GM21390 (cell line): ENCODE results near the gene TINAGL1.

ENCODE experiments used
- ATAC-seq: cut with Tn5 transposase; IDR thresholded peaks from one replicate; pipeline ENCODE4 v1.9.1; 2021; ENCODE audit not compliant: unreplicated experiment

Gene TINAGL1

DNA sequence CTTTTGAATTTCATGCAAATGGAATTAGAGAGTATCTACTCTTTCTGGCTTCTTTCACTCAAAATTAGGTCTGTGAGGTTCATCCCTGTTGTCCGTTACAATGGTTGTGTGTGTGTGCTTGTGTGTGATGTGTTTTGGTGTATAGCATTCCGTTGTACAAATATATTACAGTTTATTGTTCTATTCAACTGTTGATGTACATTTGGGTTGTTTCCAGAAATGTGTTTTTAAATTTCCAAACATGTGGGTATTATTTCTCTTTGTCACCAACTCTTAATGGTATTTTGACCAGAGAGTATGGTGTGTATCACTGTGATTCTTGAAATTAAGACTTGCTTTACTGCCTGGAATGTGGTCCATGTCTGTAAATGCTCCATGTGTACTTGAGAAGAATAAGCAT is 24.3 kb downstream of the TINAGL1 start:
- no peak for ATAC-seq

DNA sequence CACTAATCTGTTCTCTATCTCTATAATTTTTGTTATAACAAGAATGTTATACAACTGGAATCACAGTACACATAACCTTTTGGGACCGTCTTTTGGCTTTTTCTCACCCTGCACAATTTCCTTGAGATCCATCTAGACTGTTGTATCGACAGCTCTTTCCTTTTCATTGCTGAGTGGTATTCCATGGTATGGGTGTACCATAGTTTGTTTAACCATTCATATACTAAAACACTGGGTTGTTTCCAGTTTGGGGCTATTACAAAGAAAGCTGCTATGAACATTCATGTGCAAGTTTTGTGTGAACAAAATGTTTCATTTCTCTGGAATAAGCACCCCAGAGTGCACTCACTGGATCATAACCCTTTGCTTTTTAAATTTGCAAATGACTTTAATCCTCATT is 25.8 kb downstream of the TINAGL1 start:
- no peak for ATAC-seq

DNA sequence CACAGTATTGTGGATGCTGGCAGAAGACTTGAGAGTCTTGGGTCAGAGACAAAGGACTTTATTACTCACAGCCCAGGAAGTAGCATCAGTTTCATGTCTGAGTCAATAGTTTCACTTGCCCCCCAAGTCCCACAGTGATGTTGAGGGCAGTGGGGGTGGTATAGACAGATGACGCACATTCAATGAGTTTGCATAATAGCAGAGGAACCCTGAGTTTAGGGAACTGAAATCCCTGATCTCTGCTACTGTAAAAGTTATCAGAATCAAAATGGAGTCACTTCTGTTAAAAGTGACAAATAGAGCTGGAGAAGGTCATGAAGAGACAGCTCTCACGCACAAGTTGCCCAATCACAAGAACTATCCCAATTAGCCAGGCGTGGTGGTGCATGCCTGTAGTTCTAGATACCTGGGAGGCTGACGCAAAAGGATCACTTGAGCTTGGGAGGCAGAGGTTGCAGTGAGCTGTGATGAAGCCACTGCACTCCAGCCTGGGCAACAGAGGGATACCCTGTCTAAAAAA is 29.7 kb downstream of the TINAGL1 start:
- peak; percentile 91 for ATAC-seq

DNA sequence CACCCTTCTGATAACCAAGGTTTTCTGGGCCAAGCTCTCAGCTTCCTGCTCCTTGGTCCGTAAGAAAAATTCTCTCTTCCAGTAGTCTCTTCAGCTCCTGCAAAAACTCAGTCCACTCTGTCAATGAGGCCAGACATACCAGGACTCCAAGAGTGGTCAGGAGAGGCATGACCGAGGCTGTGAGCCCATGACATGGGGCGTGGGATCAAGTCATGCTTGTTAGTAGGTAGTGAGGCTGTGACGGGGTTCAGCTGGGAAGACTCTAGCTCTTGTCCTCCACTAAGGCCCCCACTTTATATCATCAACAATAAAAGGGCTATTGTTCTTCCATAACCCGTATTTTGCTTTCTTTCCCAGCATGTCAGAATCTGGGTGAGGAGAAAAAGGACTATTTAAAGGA is 31.0 kb downstream of the TINAGL1 start:
- ATAC-seq = no peak

DNA sequence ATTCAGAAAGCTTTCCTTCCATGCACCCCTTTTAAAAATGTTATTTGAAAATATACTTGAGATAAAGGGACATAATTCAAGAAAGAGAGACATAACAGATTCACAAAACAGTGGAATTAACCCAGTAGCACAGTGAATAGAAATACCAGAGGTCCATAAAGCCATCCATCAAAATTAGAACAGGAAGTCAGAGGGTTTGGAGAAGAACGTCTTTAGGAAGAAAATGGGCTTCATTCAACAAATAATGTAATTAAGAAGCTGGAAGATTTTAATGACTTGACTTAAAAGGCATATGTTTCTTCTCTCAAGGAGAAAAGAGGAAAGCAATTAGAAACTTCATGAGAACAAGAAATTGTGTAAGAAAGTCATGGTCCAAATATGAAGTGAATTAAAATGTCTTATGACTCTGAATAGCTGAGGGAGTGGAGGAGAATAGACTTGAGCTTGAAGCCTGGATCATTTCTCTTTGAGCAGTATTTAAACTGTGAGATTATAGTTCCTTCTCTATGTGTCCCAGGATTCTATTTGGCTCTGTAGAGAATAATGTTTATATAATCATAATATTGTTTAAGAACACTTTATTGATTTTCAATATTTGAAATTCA is 33.3 kb downstream of the TINAGL1 start:
- ATAC-seq = no peak

DNA sequence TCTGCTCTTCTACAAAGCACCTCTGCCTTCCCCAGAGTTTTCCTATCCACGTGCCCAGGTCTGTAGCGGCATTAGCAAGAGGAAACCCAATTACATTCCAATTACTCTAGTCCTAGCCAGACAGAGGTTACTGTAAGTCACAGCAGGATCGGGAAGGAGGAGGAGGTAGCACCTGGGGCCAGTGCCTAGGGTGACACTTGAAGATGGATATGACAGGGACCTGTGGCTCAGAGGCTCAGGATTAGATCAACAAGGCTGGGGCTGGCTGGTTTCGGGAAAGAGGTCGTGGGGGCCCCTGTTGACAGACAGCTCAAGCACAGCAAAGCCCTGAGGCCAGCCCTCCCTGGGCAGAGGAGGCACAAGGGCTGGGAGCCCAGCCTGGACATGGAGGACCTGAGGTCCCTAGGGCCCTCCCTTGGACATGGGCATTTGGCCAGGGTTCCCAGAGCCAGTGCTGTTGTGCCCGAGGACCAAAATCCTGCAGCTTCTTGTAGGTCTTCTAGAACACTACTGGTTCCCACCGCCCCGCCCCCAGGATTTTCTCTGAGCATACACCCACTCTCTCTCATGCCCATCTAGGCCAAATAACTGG is 38.2 kb downstream of the TINAGL1 start:
- ATAC-seq = no peak

DNA sequence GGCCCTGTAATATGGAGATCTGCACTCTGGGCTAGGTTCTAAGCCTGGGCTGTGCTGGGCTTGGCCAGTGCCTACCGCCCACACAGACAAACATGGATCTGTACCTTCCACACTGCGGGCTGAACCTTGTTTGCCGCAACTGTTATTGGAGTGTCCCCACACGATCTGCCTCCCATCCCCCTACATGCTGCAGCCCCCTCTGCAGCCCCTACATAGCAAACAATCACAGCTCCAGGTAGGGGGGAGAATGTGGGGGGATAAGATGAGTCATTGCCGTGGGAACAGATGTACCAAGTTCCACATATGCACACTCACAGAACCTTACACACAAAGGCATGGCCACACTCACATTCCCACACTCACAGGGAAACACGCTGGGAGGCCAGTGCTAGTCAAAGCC is 39.1 kb downstream of the TINAGL1 start:
- ATAC-seq = no peak

DNA sequence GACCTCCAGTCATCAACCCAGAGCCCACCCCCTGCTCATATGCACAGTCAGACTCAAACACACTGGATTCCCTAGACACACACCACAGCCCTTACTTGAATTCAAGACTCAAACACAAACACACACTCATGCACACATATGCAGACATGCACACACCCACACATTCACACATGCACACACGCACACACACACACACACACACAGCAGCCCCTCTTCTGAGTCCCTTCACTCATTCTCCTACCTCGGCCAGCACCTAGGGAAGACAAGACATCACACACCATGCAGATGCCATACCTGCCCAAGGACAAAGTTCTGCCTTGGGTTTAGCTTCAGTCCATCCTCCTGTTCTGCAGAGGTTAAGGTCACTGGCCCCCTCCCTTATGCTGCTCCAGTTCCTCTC is 39.6 kb downstream of the TINAGL1 start:
- ATAC-seq = no peak

DNA sequence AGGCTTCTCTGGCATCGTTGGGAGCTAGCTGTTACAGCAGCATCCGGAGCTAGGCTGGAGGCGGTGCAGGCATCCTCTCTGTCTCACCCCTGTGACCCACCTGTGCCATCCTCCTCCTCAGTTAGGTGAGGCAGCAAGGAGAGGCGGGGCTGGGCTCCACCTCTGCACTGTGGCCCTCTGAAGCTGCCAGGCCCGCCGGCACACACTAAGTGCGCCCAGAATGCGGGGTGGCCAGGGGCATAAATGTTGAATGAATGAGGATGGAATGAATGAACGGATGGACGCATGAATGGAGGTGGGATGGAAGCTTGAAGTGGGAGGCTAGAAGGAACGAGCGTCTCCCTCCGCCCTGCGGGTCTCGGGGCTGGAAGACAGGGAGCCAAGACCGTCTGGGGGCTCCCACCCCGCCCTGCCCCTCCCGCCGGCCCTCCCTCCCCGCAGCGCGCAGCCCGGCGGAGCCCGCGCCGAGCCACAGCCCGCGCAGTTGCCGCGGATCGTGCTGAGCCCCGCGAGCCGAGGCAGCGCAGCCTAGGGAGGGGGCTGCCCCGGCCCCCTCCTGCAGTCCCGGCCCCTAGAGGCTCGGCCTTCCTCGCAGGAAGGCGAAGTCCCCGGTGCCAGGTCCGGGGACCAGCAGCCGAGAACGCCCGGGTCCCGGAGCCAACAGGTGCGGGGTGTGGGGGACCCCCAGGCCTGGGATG is 41.1 kb downstream of the TINAGL1 start, which contains the start of gene HCRTR1:
Gene HCRTR1, plus strand, starts transcription at position 472 of the 698 bp plus-strand sequence. CDS start 1,504 bp downstream, outside the sequence.
- no peak for ATAC-seq

DNA sequence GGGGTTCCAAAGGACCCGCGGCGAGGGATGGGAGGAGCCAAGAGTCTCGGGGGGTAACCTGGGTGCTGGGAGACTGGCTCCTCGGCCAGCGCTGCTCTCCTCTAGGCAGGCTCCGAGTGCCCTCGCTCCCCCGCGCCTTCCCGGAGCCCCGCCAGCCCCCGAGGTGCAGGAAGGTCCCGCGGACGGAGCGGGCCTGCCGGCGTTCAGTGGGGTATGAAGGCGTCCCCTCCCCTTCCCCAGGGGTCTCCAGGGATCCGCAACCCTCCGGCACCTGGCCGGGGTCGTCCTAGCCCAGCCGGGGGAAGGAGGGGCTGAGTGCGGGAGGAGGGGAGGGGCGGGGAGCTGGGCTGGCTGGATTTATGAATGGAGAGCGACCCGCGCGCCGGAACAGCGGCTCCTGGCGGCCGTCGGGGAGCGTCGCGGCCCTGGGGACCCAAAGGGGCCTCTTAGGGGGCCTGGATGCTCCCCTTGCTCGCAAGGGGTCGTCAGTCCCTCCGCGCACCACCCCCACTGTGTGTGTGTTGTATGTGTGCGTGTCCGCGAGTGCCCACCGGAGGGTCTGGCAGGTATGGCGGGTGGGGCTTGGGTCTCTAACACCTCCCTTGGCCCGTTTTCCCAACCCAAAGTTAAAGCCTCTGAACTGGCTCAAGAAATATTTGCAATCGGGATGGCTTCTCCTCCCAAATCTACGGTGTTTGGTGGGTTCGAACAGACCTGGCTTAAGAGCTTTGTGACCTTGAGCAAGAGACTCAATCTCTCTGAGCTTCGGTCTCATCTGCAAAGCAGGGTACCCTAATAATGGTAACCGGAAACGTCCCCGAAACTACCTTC is 41.8 kb downstream of the TINAGL1 start:
- no peak for ATAC-seq

DNA sequence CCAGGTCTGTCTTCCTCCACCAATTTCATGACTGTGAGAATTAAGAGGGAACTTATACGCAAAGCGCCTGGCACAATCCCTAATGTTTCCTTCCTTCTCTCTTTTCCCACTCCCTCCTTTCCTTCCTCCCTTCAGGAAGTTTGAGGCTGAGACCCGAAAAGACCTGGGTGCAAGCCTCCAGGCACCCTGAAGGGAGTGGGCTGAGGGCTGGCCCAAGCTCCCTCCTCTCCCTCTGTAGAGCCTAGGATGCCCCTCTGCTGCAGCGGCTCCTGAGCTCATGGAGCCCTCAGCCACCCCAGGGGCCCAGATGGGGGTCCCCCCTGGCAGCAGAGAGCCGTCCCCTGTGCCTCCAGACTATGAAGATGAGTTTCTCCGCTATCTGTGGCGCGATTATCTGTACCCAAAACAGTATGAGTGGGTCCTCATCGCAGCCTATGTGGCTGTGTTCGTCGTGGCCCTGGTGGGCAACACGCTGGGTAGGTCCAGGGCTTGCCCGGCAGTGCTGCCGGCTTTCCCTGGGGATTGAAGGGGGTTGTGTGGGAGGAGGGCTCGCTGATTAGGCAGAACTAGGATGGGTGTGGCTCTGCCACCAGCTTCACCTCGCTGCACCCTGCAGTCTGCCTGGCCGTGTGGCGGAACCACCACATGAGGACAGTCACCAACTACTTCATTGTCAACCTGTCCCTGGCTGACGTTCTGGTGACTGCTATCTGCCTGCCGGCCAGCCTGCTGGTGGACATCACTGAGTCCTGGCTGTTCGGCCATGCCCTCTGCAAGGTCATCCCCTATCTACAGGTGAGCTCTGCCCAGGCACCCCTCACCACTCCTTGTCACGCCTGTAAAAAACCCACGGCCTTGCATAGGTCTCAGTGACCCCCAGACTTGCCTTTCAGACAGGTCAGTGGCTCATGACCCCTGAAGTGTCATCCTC is 42.9 kb downstream of the TINAGL1 start:
- ATAC-seq = no peak

DNA sequence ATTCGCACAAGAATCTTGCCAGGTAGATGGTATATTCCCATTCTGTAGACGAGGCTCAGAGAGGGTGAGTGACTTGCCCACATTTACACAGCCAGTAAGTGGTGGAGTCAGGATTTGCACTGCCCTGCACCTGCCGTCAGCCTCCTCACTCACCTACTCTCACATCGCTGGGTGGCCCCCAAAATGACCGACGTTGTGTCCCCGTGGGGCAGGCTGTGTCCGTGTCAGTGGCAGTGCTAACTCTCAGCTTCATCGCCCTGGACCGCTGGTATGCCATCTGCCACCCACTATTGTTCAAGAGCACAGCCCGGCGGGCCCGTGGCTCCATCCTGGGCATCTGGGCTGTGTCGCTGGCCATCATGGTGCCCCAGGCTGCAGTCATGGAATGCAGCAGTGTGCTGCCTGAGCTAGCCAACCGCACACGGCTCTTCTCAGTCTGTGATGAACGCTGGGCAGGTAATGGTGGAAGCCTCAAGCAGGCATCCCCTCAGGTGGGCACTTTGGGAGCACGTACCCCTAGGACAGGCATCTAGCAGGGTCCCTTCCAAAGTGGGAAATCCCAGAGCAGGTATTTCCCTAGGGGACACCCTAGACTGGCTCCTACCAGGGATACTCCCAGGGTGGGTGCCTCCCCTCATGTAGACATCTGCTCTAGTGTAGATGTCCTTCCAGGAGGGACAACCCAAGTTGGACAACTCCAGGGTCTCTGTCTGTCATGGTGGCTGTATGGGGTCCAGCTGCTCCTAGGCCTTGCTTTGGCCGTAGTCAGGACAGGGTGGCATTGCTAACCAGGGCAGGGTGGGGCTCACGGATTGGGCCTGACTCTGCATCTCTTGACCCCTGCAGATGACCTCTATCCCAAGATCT is 44.5 kb downstream of the TINAGL1 start:
- ATAC-seq = no peak

DNA sequence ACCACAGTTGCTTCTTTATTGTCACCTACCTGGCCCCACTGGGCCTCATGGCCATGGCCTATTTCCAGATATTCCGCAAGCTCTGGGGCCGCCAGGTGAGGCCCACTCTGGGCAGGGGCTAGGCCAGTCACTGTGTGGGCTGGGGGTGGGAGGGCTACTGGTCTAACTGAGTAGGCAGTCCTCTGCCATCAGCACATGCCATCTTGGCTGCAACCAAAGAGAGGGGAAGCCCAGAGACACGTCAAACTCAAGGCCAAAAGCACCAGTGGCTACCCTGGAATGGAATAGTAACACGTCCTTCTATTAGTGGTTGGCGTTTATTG is 45.1 kb downstream of the TINAGL1 start:
- ATAC-seq = no peak

DNA sequence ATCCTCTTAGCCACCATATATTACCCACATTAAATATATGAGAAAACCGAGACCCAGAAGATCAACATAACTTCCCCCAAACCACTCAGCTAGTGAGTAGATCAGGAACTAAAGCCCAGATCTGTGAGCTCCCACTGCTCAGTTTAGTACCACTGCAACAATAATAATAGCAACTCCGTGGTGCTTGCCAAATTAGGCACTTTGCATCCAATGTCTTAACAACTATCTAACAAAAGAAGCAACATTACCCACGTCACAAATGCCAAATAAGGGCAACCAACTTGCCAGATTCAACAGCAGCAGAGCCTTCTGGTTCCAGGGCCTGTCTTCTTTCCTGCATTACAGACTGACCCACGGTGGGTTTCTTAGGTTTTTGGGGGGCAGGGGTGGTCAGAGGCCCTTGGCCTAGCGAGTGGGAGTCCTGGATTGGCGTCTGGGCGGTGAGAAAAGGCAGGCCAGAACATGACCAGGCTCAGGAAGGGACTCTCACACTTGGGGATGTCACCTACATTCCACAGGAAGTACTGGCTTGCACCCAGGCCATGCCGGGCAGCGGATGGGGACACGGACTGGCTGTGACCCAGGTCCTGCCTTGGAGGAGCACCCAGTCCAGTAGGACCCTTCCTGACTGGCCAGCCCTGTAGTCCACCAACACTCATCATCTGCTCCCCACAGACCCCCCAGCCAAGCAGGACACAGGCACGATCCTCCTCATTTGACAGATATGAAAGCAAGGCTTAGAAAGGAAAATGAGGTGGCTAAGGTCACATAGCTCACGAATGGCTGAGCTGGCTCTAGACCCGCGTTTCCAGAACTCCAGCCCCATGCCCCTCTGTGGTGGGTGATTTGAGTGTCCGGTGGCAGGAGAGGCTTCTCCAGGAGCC is 45.8 kb downstream of the TINAGL1 start:
- ATAC-seq = no peak

DNA sequence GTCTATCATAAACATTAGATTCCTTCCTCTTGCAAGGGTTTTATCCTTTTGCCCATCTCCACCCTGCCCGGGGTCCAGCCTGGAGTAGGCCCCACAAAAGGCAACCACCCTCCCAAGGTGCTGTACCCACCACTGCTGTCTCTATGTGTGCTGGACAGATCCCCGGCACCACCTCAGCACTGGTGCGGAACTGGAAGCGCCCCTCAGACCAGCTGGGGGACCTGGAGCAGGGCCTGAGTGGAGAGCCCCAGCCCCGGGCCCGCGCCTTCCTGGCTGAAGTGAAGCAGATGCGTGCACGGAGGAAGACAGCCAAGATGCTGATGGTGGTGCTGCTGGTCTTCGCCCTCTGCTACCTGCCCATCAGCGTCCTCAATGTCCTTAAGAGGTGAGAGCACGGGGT is 47.0 kb downstream of the TINAGL1 start:
- no peak for ATAC-seq

DNA sequence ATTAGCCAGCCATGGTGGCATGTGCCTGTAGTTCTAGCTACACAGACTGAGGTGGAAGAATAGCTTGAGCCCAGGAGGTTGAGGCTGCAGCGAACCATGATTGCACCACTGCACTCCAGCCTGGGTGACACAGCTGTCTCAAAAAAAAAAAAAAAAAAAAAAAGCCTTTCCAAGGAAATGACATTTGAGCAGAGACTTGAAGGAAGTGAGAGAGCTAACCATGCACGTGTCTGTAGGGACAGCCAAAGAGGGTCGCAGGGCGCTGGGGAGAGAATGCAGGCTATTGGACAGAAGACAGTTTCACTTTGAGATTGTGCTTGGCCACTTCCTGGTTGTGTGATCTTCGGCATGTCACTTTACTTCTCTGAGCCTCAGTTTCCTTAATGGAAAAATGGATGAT is 48.0 kb downstream of the TINAGL1 start:
- no peak for ATAC-seq

DNA sequence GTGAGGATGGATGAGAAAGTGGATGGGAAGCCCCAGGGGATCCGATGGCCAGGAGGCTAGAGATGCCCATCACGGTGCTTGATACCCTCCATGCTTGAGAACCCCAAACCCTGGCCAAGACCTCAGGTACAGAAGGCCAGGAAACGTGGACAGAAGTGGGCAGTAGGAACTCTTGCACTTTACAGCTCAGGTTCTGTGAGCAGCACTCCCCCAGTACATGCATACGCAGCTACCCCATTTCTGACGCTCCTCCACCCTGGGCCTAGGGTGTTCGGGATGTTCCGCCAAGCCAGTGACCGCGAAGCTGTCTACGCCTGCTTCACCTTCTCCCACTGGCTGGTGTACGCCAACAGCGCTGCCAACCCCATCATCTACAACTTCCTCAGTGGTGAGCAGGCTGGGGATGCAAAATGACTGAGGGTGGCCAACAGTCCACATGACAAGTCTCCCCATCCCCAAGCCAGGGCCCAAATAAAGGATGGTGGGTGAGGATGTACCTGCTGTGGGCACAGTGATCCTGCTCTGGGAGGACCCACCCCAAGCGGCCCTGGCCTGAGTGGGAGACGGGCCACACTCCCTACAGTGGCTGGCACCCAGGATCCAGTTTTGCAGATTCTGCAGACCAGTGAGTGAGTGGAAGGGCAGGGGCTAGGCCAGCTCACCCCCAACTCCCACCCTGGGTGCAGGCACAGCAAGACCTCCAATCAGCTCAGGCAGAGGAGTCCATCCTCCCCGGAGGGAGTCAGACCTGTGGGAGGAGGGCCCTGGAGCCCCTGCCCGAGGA is 48.6 kb downstream of the TINAGL1 start:
- no peak for ATAC-seq
